NB4 (cell line): ENCODE data around the gene GALNT2.

Experiments used
- CTCF ChIP-seq: IDR thresholded peaks from one replicate; pipeline ENCODE4 v1.5.1; 2012; ENCODE audit warnings: low read depth, low read length
- MAX ChIP-seq: IDR thresholded peaks from 2 replicates; pipeline ENCODE4 v1.6.1; 2011; ENCODE audit warnings: low read depth, low read length
- MYC ChIP-seq: IDR thresholded peaks from 2 replicates; pipeline ENCODE4 v1.6.1; 2011; ENCODE audit warnings: low read depth, low read length
- POLR2A ChIP-seq: IDR thresholded peaks from 2 replicates; pipeline ENCODE4 v1.6.1; 2011; ENCODE audit warnings: mild to moderate bottlenecking; ENCODE audit not compliant: insufficient read length; ENCODE audit errors: extremely low read depth

- TF ChIP-seq POLR2A (no peak), CTCF (no peak), MAX (no peak), MYC (no peak)
Measured at GRCh38 chr1:230145953-230146476, 79.0 kb downstream of the GALNT2 start.
